ENCODE data around the gene LMNA. TPM values are rescaled to one million over a fixed set of nuclear protein-coding genes. Genes with fewer than 3 reads are reported as not detected.

Gene LMNA
- total RNA-seq, 1 donor from 2014 or later = 638 TPM

DNA sequence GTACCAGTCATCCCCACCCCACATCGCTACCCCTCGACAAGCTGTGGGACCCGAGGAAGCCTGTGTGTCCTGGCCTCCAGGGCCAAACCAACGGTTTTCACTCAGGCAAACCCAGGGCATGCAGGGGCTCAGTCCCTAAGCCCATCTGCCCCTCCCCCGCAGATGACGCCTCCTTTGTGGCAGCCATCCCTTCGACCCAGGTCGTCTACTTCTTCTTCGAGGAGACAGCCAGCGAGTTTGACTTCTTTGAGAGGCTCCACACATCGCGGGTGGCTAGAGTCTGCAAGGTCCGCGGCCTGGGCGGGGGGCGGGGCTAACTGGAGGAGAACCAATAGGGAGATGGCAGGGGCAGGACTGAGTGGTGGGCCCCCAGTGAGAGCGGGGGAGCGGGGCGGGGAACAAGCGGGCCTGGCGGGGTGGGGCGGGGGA is 46.2 kb downstream of the LMNA start:
- no peak overlapping the region for H3K4me3 ChIP-seq (ENCODE audit: low read depth, low read length)
- TF ChIP-seq, protein P1, sequence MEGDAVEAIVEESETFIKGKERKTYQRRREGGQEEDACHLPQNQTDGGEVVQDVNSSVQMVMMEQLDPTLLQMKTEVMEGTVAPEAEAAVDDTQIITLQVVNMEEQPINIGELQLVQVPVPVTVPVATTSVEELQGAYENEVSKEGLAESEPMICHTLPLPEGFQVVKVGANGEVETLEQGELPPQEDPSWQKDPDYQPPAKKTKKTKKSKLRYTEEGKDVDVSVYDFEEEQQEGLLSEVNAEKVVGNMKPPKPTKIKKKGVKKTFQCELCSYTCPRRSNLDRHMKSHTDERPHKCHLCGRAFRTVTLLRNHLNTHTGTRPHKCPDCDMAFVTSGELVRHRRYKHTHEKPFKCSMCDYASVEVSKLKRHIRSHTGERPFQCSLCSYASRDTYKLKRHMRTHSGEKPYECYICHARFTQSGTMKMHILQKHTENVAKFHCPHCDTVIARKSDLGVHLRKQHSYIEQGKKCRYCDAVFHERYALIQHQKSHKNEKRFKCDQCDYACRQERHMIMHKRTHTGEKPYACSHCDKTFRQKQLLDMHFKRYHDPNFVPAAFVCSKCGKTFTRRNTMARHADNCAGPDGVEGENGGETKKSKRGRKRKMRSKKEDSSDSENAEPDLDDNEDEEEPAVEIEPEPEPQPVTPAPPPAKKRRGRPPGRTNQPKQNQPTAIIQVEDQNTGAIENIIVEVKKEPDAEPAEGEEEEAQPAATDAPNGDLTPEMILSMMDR (IDR thresholded peaks at IDR 0.05; ENCODE audit: insufficient read depth, low read length, severe bottlenecking) = no peak
- no peaks in the 10 kb centered on the region for H3K27me3 ChIP-seq (ENCODE audit: control insufficient read depth, insufficient read depth, low read length)
- FAIRE-seq (no peak), DNase-seq (ENCODE audit: low read depth) (no peak)
- H3K36me3 ChIP-seq (ENCODE audit: control insufficient read depth, insufficient read depth, low read length) = peaks cover 8% of the 10 kb centered on the region

GRCh38 chr1:156162430-156163037 is 48.0 kb downstream of the LMNA start:
- TF ChIP-seq, protein P1 (IDR thresholded peaks at IDR 0.05; ENCODE audit: insufficient read depth, low read length, severe bottlenecking) = no peak
- FAIRE-seq = no peak
- Histone ChIP-seq H3K36me3 (ENCODE audit: control insufficient read depth, insufficient read depth, low read length) (peaks cover 5% of the 10 kb centered on the region), H3K4me3 (ENCODE audit: low read depth, low read length) (no peak overlapping the region), H3K27me3 (ENCODE audit: control insufficient read depth, insufficient read depth, low read length) (no peaks in the 10 kb centered on the region)
- DNase-seq (ENCODE audit: low read depth) = no peak

DNA sequence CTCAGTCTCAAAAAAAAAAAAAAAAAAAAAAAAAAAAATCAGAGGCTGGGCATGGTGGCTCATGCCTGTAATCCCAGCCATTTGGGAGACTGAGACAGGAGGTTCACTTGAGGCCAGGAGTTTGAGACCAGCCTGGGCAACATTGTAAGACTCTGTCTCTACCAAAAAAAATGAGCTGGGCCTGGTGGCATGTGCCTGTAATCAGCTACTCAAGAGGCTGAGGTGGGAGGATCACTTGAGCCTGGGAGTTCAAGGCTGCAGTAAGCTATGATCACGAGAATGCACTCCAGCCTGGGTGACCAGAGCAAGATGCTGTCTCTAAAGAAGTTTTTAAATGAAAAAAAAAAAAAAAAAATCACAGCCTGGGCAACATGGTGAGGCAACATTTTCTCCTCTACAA is 49.2 kb downstream of the LMNA start:
- Histone ChIP-seq H3K27me3 (ENCODE audit: control insufficient read depth, insufficient read depth, low read length) (no peaks in the 10 kb centered on the region), H3K4me3 (ENCODE audit: low read depth, low read length) (no peak overlapping the region), H3K36me3 (ENCODE audit: control insufficient read depth, insufficient read depth, low read length) (peaks cover 3% of the 10 kb centered on the region)
- FAIRE-seq (no peak), DNase-seq (ENCODE audit: low read depth) (no peak)
- TF ChIP-seq, protein P1 (IDR thresholded peaks at IDR 0.05; ENCODE audit: insufficient read depth, low read length, severe bottlenecking) = no peak

DNA sequence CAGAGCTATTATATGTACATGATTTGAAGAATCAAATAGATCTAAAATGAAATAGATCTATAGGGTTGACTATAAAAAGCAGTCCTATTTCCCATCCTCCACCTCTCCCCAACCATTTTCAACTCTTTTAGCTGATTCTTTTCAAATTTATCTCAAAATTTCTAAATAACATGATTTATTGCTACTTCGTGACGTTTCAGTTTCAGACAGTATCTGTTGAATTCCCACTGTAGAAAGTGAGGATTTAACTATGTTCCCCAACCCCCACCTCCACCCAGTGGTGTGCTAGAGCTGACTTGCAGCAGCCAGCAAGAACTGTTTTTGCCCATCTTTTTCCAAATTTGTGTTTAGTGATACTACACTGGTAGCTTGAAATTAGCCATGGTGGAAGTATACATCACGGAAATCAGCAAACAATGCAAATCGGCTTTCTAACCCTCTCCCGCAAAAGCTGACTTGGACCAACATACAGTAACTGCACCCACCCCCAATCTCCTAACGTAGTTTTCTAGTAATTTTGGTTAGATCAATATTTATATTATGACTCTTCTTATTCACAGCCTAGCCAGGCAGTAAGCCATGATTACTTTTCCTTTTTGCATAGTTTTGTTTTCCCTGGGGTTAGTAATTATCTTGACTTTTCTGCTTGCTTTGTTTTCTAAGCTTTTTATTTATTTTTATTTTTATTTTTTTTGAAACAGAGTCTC is 49.8 kb downstream of the LMNA start:
- no peak for FAIRE-seq
- no peak overlapping the region for H3K4me3 ChIP-seq (ENCODE audit: low read depth, low read length)
- TF ChIP-seq, protein P1 (IDR thresholded peaks at IDR 0.05; ENCODE audit: insufficient read depth, low read length, severe bottlenecking) = no peak
- H3K36me3 ChIP-seq (ENCODE audit: control insufficient read depth, insufficient read depth, low read length) = peaks cover 6% of the 10 kb centered on the region
- H3K27me3 ChIP-seq (ENCODE audit: control insufficient read depth, insufficient read depth, low read length) = no peaks in the 10 kb centered on the region
- DNase-seq (ENCODE audit: low read depth) = no peak

GRCh38 chr1:156165083-156165482 is 50.6 kb downstream of the LMNA start:
- FAIRE-seq (no peak), DNase-seq (ENCODE audit: low read depth) (no peak)
- H3K36me3 ChIP-seq (ENCODE audit: control insufficient read depth, insufficient read depth, low read length) = peaks cover 6% of the 10 kb centered on the region
- H3K4me3 ChIP-seq (ENCODE audit: low read depth, low read length) = no peak overlapping the region
- H3K27me3 ChIP-seq (ENCODE audit: control insufficient read depth, insufficient read depth, low read length) = no peaks in the 10 kb centered on the region
- TF ChIP-seq, protein P1 (IDR thresholded peaks at IDR 0.05; ENCODE audit: insufficient read depth, low read length, severe bottlenecking) = no peak

Data from bronchial epithelial cell (primary cell).